RCC 7860 (cell line): ENCODE measurements around the gene SLC19A1.
A peak's percentile ranks its signal among the peaks of the same experiment; 100 is the strongest.

Experiments
- DNase-seq: peaks from one replicate; pipeline ENCODE4 v3.0.0-alpha.2; 2015; ENCODE audit warnings: low spot score
- FAIRE-seq: peaks from 2 replicates; lab custom pipeline; 2012; peaks lifted over from hg19 to GRCh38; lab: Jason Lieb, UNC

SLC19A1 gene

GRCh38 chr21:45559216-45560105 lies 17.2 kb upstream of the SLC19A1 start:
- FAIRE-seq (no peak), DNase-seq (no peak)

- FAIRE-seq (no peak), DNase-seq (no peak)
These were observed 15.9 kb upstream of the SLC19A1 start for GRCh38 chr21:45558044-45558721.

GRCh38 chr21:45557616-45558043 lies 15.4 kb upstream of the SLC19A1 start:
- FAIRE-seq (no peak), DNase-seq (no peak)

- DNase-seq (peak; percentile 22), FAIRE-seq (no peak)
These were observed 14.7 kb upstream of the SLC19A1 start for GRCh38 chr21:45556645-45557615.

- DNase-seq (no peak), FAIRE-seq (no peak)
These were observed 14.0 kb upstream of the SLC19A1 start for GRCh38 chr21:45556302-45556644.

- FAIRE-seq, result peak; percentile 59
- DNase-seq, result peak; percentile 88
These were observed 13.5 kb upstream of the SLC19A1 start for GRCh38 chr21:45555557-45556301.

- DNase-seq (no peak), FAIRE-seq (no peak)
These were observed 13.0 kb upstream of the SLC19A1 start for GRCh38 chr21:45555251-45555556.

GRCh38 chr21:45554477-45555175 lies 12.4 kb upstream of the SLC19A1 start:
- no peak for FAIRE-seq
- peak; percentile 47 for DNase-seq

GRCh38 chr21:45552696-45553391 lies 10.6 kb upstream of the SLC19A1 start:
- DNase-seq (no peak), FAIRE-seq (no peak)

GRCh38 chr21:45551783-45552695 lies 9.8 kb upstream of the SLC19A1 start:
- FAIRE-seq (no peak), DNase-seq (no peak)

GRCh38 chr21:45551316-45551715 lies 9.1 kb upstream of the SLC19A1 start:
- DNase-seq (peak; percentile 57), FAIRE-seq (peak; percentile 71)

- no peak for DNase-seq
- no peak for FAIRE-seq
These were observed 8.4 kb upstream of the SLC19A1 start for GRCh38 chr21:45550522-45551210.

GRCh38 chr21:45549626-45550463 lies 7.6 kb upstream of the SLC19A1 start:
- no peak for DNase-seq
- no peak for FAIRE-seq

- no peak for FAIRE-seq
- no peak for DNase-seq
These were observed 6.7 kb upstream of the SLC19A1 start for GRCh38 chr21:45548711-45549491.

GRCh38 chr21:45547545-45547900 lies 5.3 kb upstream of the SLC19A1 start:
- DNase-seq, result no peak
- FAIRE-seq, result no peak
